Measurements from ENCODE around the gene MEGF8. TPM values are rescaled to one million over a fixed set of nuclear protein-coding genes. Genes with fewer than 3 reads are reported as not detected.
A peak's percentile ranks its signal among the peaks of the same experiment; 100 is the strongest.

The MEGF8 gene
- total RNA-seq, 3 donors from 2014 or later (not counting 1 experiment from before 2014, with no cell fraction given) = 8.1 to 11.3 (median 10.5) TPM

GRCh38 chr19:42317535-42317934 is 7.9 kb upstream of the MEGF8 start:
- Mint-ChIP-seq H3K27ac (peak overlapping the region in 1 of 2 donors; percentile 8), H3K4me3 (peak overlapping the region; percentile 22), H3K36me3 (no peaks in the 10 kb centered on the region)

GRCh38 chr19:42322305-42322704 is 3.1 kb upstream of the MEGF8 start:
- no peak overlapping the region for H3K27ac ChIP-seq (ENCODE audit: low read length)
- H3K4me3 Mint-ChIP-seq = no peak overlapping the region
- no peak overlapping the region for H3K27ac Mint-ChIP-seq
- H3K36me3 Mint-ChIP-seq = peaks cover 5% of the 10 kb centered on the region
- H3K4me1 ChIP-seq (ENCODE audit: control insufficient read depth, insufficient read depth, low read length) = peaks cover 25% of the 10 kb centered on the region
- no peak overlapping the region for H3K4me3 ChIP-seq (ENCODE audit: low read length)
- no peaks in the 10 kb centered on the region for H3K36me3 ChIP-seq (ENCODE audit: control insufficient read depth, insufficient read depth, low read length)
- DNase-seq (no peak), ATAC-seq (no peak)
- 81% methylated on average over 9 of the region's 9 CpGs for WGBS (ENCODE audit: insufficient coverage)
- peaks cover 8% of the 10 kb centered on the region for H3K27me3 ChIP-seq (ENCODE audit: control insufficient read depth, insufficient read depth, low read length)
- H3K9me3 Mint-ChIP-seq = no peaks in the 10 kb centered on the region
- TF ChIP-seq CTCF (IDR thresholded peaks at IDR 0.05) = no peak
- intact Hi-C loops (cut with micrococcal nuclease) = no loop called here
- H3K4me1 Mint-ChIP-seq = peaks cover 18 to 27% of the 10 kb centered on the region in 2 donors
- no peaks in the 10 kb centered on the region for H3K9me3 ChIP-seq (ENCODE audit: control insufficient read depth, insufficient read depth, low read length)
- H3K27me3 Mint-ChIP-seq (ENCODE audit: low read depth in 2 of 2) = peaks cover 15 to 19% of the 10 kb centered on the region in 2 donors

More at GRCh38 chr19:42317535-42317934, 7.9 kb upstream of the MEGF8 start:
- peaks cover 13% of the 10 kb centered on the region for H3K27me3 ChIP-seq (ENCODE audit: control insufficient read depth, insufficient read depth, low read length)
- no peak overlapping the region for H3K4me3 ChIP-seq (ENCODE audit: low read length)
- intact Hi-C loops (cut with micrococcal nuclease) = no loop called here
- H3K9me3 Mint-ChIP-seq = no peaks in the 10 kb centered on the region
- no peaks in the 10 kb centered on the region for H3K36me3 ChIP-seq (ENCODE audit: control insufficient read depth, insufficient read depth, low read length)
- H3K27me3 Mint-ChIP-seq (ENCODE audit: low read depth in 2 of 2) = peaks cover 17 to 33% of the 10 kb centered on the region in 2 donors
- peaks cover 15 to 27% of the 10 kb centered on the region in 2 donors for H3K4me1 Mint-ChIP-seq
- no peak overlapping the region for H3K27ac ChIP-seq (ENCODE audit: low read length)
- WGBS (ENCODE audit: insufficient coverage) = 92% methylated on average over 13 of the region's 13 CpGs
- DNase-seq (no peak), ATAC-seq (no peak)
- peaks cover 31% of the 10 kb centered on the region for H3K4me1 ChIP-seq (ENCODE audit: control insufficient read depth, insufficient read depth, low read length)
- H3K9me3 ChIP-seq (ENCODE audit: control insufficient read depth, insufficient read depth, low read length) = no peaks in the 10 kb centered on the region
- no peak for TF ChIP-seq CTCF (IDR thresholded peaks at IDR 0.05)

GRCh38 chr19:42323473-42323851 is 2.0 kb upstream of the MEGF8 start:
- WGBS (ENCODE audit: insufficient coverage) = 32% methylated on average over 29 of the region's 29 CpGs
- H3K4me1 ChIP-seq (ENCODE audit: control insufficient read depth, insufficient read depth, low read length) = peaks cover 20% of the 10 kb centered on the region
- Mint-ChIP-seq H3K36me3 (peaks cover 5% of the 10 kb centered on the region), H3K27ac (no peak overlapping the region), H3K27me3 (ENCODE audit: low read depth in 2 of 2) (peaks cover 15 to 19% of the 10 kb centered on the region in 2 donors), H3K4me3 (no peak overlapping the region), H3K9me3 (no peaks in the 10 kb centered on the region), H3K4me1 (peaks cover 17 to 23% of the 10 kb centered on the region in 2 donors)
- ATAC-seq (no peak), DNase-seq (no peak)
- H3K36me3 ChIP-seq (ENCODE audit: control insufficient read depth, insufficient read depth, low read length) = no peaks in the 10 kb centered on the region
- H3K4me3 ChIP-seq (ENCODE audit: low read length) = no peak overlapping the region
- no peak for TF ChIP-seq CTCF (IDR thresholded peaks at IDR 0.05)
- no peak overlapping the region for H3K27ac ChIP-seq (ENCODE audit: low read length)
- H3K27me3 ChIP-seq (ENCODE audit: control insufficient read depth, insufficient read depth, low read length) = peaks cover 8% of the 10 kb centered on the region
- no peaks in the 10 kb centered on the region for H3K9me3 ChIP-seq (ENCODE audit: control insufficient read depth, insufficient read depth, low read length)
- intact Hi-C loops (cut with micrococcal nuclease) = no loop called here
